Right atrium auricular region (tissue), 2 donors: ENCODE data around the gene SGO2. TPM values are rescaled to one million over a fixed set of nuclear protein-coding genes. Genes with fewer than 3 reads are reported as not detected.

ENCODE experiments used
- DNase-seq: peaks from one replicate; pipeline ENCODE4 v3.0.0-alpha.2; 2019; ENCODE audit warnings: low spot score
- H3K27ac ChIP-seq, 2 donors: fragments of 200-600 bp; sonication (generic); 1 replicate in 1 of 2; 2 replicates in 1 of 2; pipeline ENCODE4 v1.5.1; 2016 to 2019
- H3K27me3 ChIP-seq, 2 donors: fragments of 200-600 bp; sonication (generic); one replicate each; pipeline versions ENCODE4 v1.5.1 to v1.6.0; 2017 to 2019
- H3K36me3 ChIP-seq: fragments of 200-600 bp; sonication (generic); one replicate; pipeline ENCODE4 v1.5.1; 2016
- H3K4me1 ChIP-seq, 2 donors: fragments of 200-600 bp; sonication (generic); one replicate each; pipeline versions ENCODE4 v1.5.1 to v1.6.0; 2017 to 2019
- H3K4me3 ChIP-seq, 2 donors: fragments of 200-600 bp; sonication (generic); 1 replicate in 1 of 2; 2 replicates in 1 of 2; pipeline ENCODE4 v1.5.1; 2017 to 2019; ENCODE audit warnings: mild to moderate bottlenecking in 1 of 2, moderate library complexity in 1 of 2
- H3K9me3 ChIP-seq, 2 donors: fragments of 200-600 bp; sonication (generic); one replicate each; pipeline ENCODE4 v1.5.1; 2019
- CTCF ChIP-seq, 2 donors: fragments of 200-600 bp; sonication (generic); IDR thresholded peaks; one replicate each; pipeline ENCODE4 v1.5.1; 2019; ENCODE audit warnings: antibody characterized with exemption in 2 of 2
- total RNA-seq, 2 donors: library from RNA; depleted of rRNA; stranded (reverse); fragments of >200 nt; gene quantifications; one replicate each; pipeline ENCODE4 v1.1.0, GENCODE V29; 2016

SGO2 gene
- total RNA-seq, 2 donors from 2014 or later, result 1.9 to 2.5 TPM

GRCh38 chr2:200523604-200524003 is 2.4 kb upstream of the SGO2 start:
- H3K27me3 ChIP-seq, result no peaks in the 10 kb centered on the region
- H3K4me1 ChIP-seq, result peaks cover 0 to 8% of the 10 kb centered on the region in 2 donors
- DNase-seq, result no peak
- H3K4me3 ChIP-seq, result no peak overlapping the region
- H3K27ac ChIP-seq, result no peak overlapping the region
- no peak for TF ChIP-seq CTCF (IDR thresholded peaks at IDR 0.05)
- no peaks in the 10 kb centered on the region for H3K9me3 ChIP-seq
- no peaks in the 10 kb centered on the region for H3K36me3 ChIP-seq

- Histone ChIP-seq H3K4me3 (no peak overlapping the region), H3K36me3 (no peaks in the 10 kb centered on the region), H3K9me3 (no peaks in the 10 kb centered on the region), H3K27ac (no peak overlapping the region), H3K27me3 (no peaks in the 10 kb centered on the region), H3K4me1 (peaks cover 0 to 8% of the 10 kb centered on the region in 2 donors)
- no peak for DNase-seq
- TF ChIP-seq CTCF (IDR thresholded peaks at IDR 0.05), result no peak
Observed at GRCh38 chr2:200525066-200525465, 941 bp upstream of the SGO2 start.

- H3K4me3 ChIP-seq, result peak overlapping the region; percentile 74 to 79
- TF ChIP-seq CTCF (IDR thresholded peaks at IDR 0.05), result no peak
- no peak for DNase-seq
- peak overlapping the region; percentile 47 to 53 for H3K27ac ChIP-seq
- no peaks in the 10 kb centered on the region for H3K36me3 ChIP-seq
- H3K4me1 ChIP-seq, result peaks cover 0 to 8% of the 10 kb centered on the region in 2 donors
- H3K27me3 ChIP-seq, result no peaks in the 10 kb centered on the region
- H3K9me3 ChIP-seq, result no peaks in the 10 kb centered on the region
Observed at GRCh38 chr2:200525551-200525881, 491 bp upstream of the SGO2 start.

GRCh38 chr2:200528228-200528627 is 2.2 kb downstream of the SGO2 start:
- DNase-seq, result no peak
- Histone ChIP-seq H3K9me3 (no peaks in the 10 kb centered on the region), H3K4me3 (no peak overlapping the region), H3K27me3 (no peaks in the 10 kb centered on the region), H3K27ac (no peak overlapping the region), H3K36me3 (no peaks in the 10 kb centered on the region), H3K4me1 (peaks cover 0 to 8% of the 10 kb centered on the region in 2 donors)
- TF ChIP-seq CTCF (IDR thresholded peaks at IDR 0.05), result no peak

- no peak for TF ChIP-seq CTCF (IDR thresholded peaks at IDR 0.05)
- no peak for DNase-seq
Observed at GRCh38 chr2:200533754-200534153, 7.7 kb downstream of the SGO2 start.

GRCh38 chr2:200534572-200534971 is 8.6 kb downstream of the SGO2 start:
- no peaks in the 10 kb centered on the region for H3K9me3 ChIP-seq
- no peak for DNase-seq
- H3K4me3 ChIP-seq, result no peak overlapping the region
- no peak overlapping the region for H3K27ac ChIP-seq
- no peaks in the 10 kb centered on the region for H3K27me3 ChIP-seq
- H3K4me1 ChIP-seq, result no peaks in the 10 kb centered on the region
- no peak for TF ChIP-seq CTCF (IDR thresholded peaks at IDR 0.05)
- H3K36me3 ChIP-seq, result no peaks in the 10 kb centered on the region

More at GRCh38 chr2:200533754-200534153, 7.7 kb downstream of the SGO2 start:
- Histone ChIP-seq H3K4me3 (no peak overlapping the region), H3K27ac (no peak overlapping the region), H3K36me3 (no peaks in the 10 kb centered on the region), H3K27me3 (no peaks in the 10 kb centered on the region), H3K4me1 (no peaks in the 10 kb centered on the region), H3K9me3 (no peaks in the 10 kb centered on the region)
